ENCODE measurements around the gene TIGD3.

TIGD3 gene

DNA sequence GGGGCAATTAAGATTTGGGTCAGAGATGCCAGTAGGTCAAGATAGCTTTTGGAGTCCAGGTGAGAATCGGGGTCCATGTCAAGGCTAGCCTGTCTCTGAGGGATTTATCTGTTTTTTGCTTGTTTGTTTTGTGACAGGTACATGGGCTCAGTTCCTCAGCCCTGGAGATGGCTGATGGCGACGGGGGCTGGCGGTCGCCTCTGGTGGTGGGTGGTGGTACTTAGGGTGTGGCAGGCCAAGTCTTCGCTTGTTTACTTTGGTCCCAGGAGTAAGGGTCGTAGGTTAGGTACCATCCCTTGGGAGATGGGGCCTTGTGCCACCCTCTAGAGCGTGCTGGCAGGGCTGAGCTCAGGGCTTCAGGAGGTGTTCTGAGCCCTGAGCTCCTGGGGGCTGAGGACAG is 23.2 kb downstream of the TIGD3 start:
- Histone ChIP-seq H3K9me2 (replicated peaks; ENCODE audit: insufficient read depth, low read length) (no peaks in the 10 kb centered on the region), H3F3A (ENCODE audit: insufficient read depth, low read length) (peaks cover 13% of the 10 kb centered on the region), H4K20me1 (ENCODE audit: insufficient read depth, low read length) (no peaks in the 10 kb centered on the region), H3K79me2 (ENCODE audit: low read length) (peaks cover 10% of the 10 kb centered on the region), H3K27ac (ENCODE audit: low read length) (no peak overlapping the region), H3K9ac (ENCODE audit: low read length) (no peak overlapping the region), H3K4me2 (ENCODE audit: low read depth, low read length) (no peak overlapping the region), H3K4me1 (ENCODE audit: low read length) (peaks cover under 1% of the 10 kb centered on the region), H3K9me3 (replicated peaks; ENCODE audit: insufficient read depth, low read length) (no peaks in the 10 kb centered on the region), H3K27me3 (replicated peaks; ENCODE audit: insufficient read depth, low read length) (no peaks in the 10 kb centered on the region), H2AFZ (ENCODE audit: low read length) (no peak overlapping the region), H3K4me3 (ENCODE audit: low read length) (no peak overlapping the region), H3K36me3 (replicated peaks; ENCODE audit: insufficient read depth, low read length) (no peaks in the 10 kb centered on the region)
- DNase-seq: no peak
- no peak for TF ChIP-seq CTCF (IDR thresholded peaks at IDR 0.05; ENCODE audit: low read length)
- TF ChIP-seq EZH2phosphoT487 (IDR thresholded peaks at IDR 0.05; ENCODE audit: low read length): no peak
- no peak for TF ChIP-seq EZH2 (optimal IDR thresholded peaks at IDR 0.05; ENCODE audit: low read depth, low read length)

- H3K4me2 ChIP-seq (ENCODE audit: low read depth, low read length): no peak overlapping the region
- no peak overlapping the region for H3K4me3 ChIP-seq (ENCODE audit: low read length)
- no peaks in the 10 kb centered on the region for H4K20me1 ChIP-seq (ENCODE audit: insufficient read depth, low read length)
- TF ChIP-seq CTCF (IDR thresholded peaks at IDR 0.05; ENCODE audit: low read length): no peak
- TF ChIP-seq EZH2phosphoT487 (IDR thresholded peaks at IDR 0.05; ENCODE audit: low read length): no peak
- TF ChIP-seq EZH2 (optimal IDR thresholded peaks at IDR 0.05; ENCODE audit: low read depth, low read length): no peak
- no peak overlapping the region for H2AFZ ChIP-seq (ENCODE audit: low read length)
- H3K79me2 ChIP-seq (ENCODE audit: low read length): peaks cover 10% of the 10 kb centered on the region
- H3F3A ChIP-seq (ENCODE audit: insufficient read depth, low read length): peaks cover 17% of the 10 kb centered on the region
- no peak overlapping the region for H3K27ac ChIP-seq (ENCODE audit: low read length)
- no peaks in the 10 kb centered on the region for H3K9me3 ChIP-seq (replicated peaks; ENCODE audit: insufficient read depth, low read length)
- no peak overlapping the region for H3K9ac ChIP-seq (ENCODE audit: low read length)
- no peaks in the 10 kb centered on the region for H3K27me3 ChIP-seq (replicated peaks; ENCODE audit: insufficient read depth, low read length)
- H3K4me1 ChIP-seq (ENCODE audit: low read length): peaks cover 7% of the 10 kb centered on the region
- no peaks in the 10 kb centered on the region for H3K36me3 ChIP-seq (replicated peaks; ENCODE audit: insufficient read depth, low read length)
- DNase-seq: no peak
- H3K9me2 ChIP-seq (replicated peaks; ENCODE audit: insufficient read depth, low read length): no peaks in the 10 kb centered on the region
Observed at GRCh38 chr11:65378208-65378927, 23.8 kb downstream of the TIGD3 start.

DNA sequence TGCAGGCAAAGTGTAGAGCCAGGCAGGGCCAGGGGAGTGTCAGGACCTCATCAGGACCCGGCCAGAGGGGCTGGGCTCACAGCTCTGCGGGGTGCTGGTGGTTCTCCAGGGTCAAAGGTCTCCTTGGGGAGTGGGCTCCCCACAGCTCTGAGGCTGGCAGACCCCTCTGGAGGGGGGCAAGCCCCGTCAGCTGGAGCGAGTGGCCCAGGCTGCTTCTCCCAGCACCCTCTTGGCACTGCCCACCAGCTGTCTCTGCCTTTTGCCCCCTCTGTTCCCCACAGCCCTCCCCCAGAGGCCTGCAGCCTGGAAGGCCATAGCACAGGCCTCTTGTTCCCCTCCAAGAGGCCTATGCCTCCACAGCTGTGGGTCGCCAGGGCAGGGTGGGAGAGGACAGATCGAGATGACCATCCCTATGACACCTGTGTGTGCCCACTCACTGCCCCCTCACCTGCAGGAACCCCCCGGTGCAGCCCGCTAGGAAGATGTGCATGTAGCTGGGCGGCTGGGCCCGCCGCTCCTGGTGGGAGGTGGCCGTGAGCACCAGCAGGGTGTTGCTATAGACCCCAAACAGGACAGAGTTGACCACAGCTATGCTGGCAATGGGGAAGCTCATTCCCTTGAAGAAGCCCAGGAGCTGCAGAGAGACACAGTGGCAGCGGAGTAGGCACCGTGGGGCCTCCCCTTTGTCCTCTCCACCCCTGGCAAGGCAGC is 24.5 kb downstream of the TIGD3 start:
- DNase-seq: no peak
- Histone ChIP-seq H3K9ac (ENCODE audit: low read length) (no peak overlapping the region), H2AFZ (ENCODE audit: low read length) (no peak overlapping the region), H3K27ac (ENCODE audit: low read length) (no peak overlapping the region), H4K20me1 (ENCODE audit: insufficient read depth, low read length) (no peaks in the 10 kb centered on the region), H3K36me3 (replicated peaks; ENCODE audit: insufficient read depth, low read length) (no peaks in the 10 kb centered on the region), H3F3A (ENCODE audit: insufficient read depth, low read length) (peaks cover 17% of the 10 kb centered on the region), H3K79me2 (ENCODE audit: low read length) (peaks cover 10% of the 10 kb centered on the region), H3K4me2 (ENCODE audit: low read depth, low read length) (no peak overlapping the region), H3K4me3 (ENCODE audit: low read length) (no peak overlapping the region), H3K4me1 (ENCODE audit: low read length) (peaks cover 7% of the 10 kb centered on the region), H3K27me3 (replicated peaks; ENCODE audit: insufficient read depth, low read length) (no peaks in the 10 kb centered on the region), H3K9me2 (replicated peaks; ENCODE audit: insufficient read depth, low read length) (no peaks in the 10 kb centered on the region), H3K9me3 (replicated peaks; ENCODE audit: insufficient read depth, low read length) (no peaks in the 10 kb centered on the region)
- TF ChIP-seq CTCF (IDR thresholded peaks at IDR 0.05; ENCODE audit: low read length): no peak
- no peak for TF ChIP-seq EZH2phosphoT487 (IDR thresholded peaks at IDR 0.05; ENCODE audit: low read length)
- no peak for TF ChIP-seq EZH2 (optimal IDR thresholded peaks at IDR 0.05; ENCODE audit: low read depth, low read length)

Measured in MM.1S (cell line).